HCT116 (cell line): ENCODE results near the gene PLA2G4C. TPM values are rescaled to one million over a fixed set of nuclear protein-coding genes. Genes with fewer than 3 reads are reported as not detected.

ENCODE experiments used
- ATAC-seq: fragments of 200-7000 bp; cut with Tn5 transposase; 2 replicates; pipeline ENCODE4 v1.9.1; 2020; ENCODE audit warnings: mild to moderate bottlenecking, moderate library complexity
- BruUV-seq: library from RNA; stranded (reverse); fragments of 400-500 nt; replicated peaks from 2 replicates; lab custom pipeline; 2021; lab: Mats Ljungman, UMichigan
- CTCF ChIA-PET: fragments of 300-600 bp; sonication (Branson Sonifier 250); formaldehyde crosslinking; loops from one replicate; lab custom pipeline; 2021; ENCODE audit warnings: antibody characterized with exemption; lab: Charles Lee
- POLR2A ChIA-PET: fragments of 300-600, 350-600 bp; sonication (Branson Sonifier 250); formaldehyde crosslinking; loops from one replicate; lab custom pipeline; 2021; ENCODE audit warnings: antibody characterized with exemption; lab: Charles Lee
- RAD21 ChIA-PET, 2 experiments: fragments of 300-600 bp; sonication (Branson Sonifier 250); formaldehyde crosslinking; loops; one replicate each; lab custom pipeline; 2023; ENCODE audit warnings: low total read pairs in 2 of 2; ENCODE audit not compliant: uncharacterized antibody in 2 of 2, unreplicated experiment in 2 of 2, low non-redundant PET in 1 of 2; lab: Charles Lee
- DNase-seq: peaks from one replicate; pipeline ENCODE4 v3.0.0-alpha.2; 2010; ENCODE audit warnings: low read depth, low spot score
- H2AFZ ChIP-seq: fragments of 200-600 bp; shearing (Covaris generic), sonication (generic); 2 replicates; pipeline ENCODE4 v1.6.1; 2017; ENCODE audit warnings: low read depth, mixed run types, mixed read lengths, antibody characterized with exemption, low read length; ENCODE audit not compliant: poor library complexity, severe bottlenecking
- H3K27ac ChIP-seq: 2 replicates; pipeline ENCODE4 v1.5.1; 2012; ENCODE audit warnings: low read depth, low read length
- H3K27me3 ChIP-seq: fragments of 200-600 bp; sonication (generic); 2 replicates; pipeline ENCODE4 v1.6.1; 2016; ENCODE audit warnings: mixed run types, low read length, mixed read lengths; ENCODE audit not compliant: insufficient read depth
- H3K36me3 ChIP-seq, 2 experiments: fragments of 200-500 bp in 1 of 2; fragments of 200-600 bp in 1 of 2; sonication (Bioruptor generic) in 1 of 2; sonication (generic) in 1 of 2; 2 replicates each; pipeline versions ENCODE4 v1.5.1 to v1.6.1; 2014 to 2016; ENCODE audit warnings: low read length in 2 of 2, inconsistent platforms in 1 of 2, mixed read lengths in 1 of 2, mixed run types in 1 of 2; ENCODE audit not compliant: insufficient read depth in 2 of 2, control insufficient read depth in 1 of 2
- H3K4me1 ChIP-seq, 2 experiments: fragments of 200-600 bp in 1 of 2; sonication (generic) in 1 of 2; 2 replicates each; pipeline versions ENCODE4 v1.5.1 to v1.6.1; 2012 to 2017; ENCODE audit warnings: low read length in 2 of 2, inconsistent platforms in 1 of 2, mild to moderate bottlenecking in 1 of 2, mixed read lengths in 1 of 2, mixed run types in 1 of 2, moderate library complexity in 1 of 2; ENCODE audit not compliant: insufficient read depth in 2 of 2, control insufficient read depth in 1 of 2
- H3K4me2 ChIP-seq: fragments of 200-600 bp; sonication (generic); 2 replicates; pipeline ENCODE4 v1.6.1; 2017; ENCODE audit warnings: mixed run types, low read length, mixed read lengths
- H3K4me3 ChIP-seq, 2 experiments: fragments of 200-600 bp in 1 of 2; sonication (generic) in 1 of 2; replicated peaks in 1 of 2; 2 replicates each; pipeline ENCODE4 v1.5.1; 2011 to 2016; ENCODE audit warnings: low read length in 2 of 2, control low read depth in 1 of 2, low read depth in 1 of 2, mild to moderate bottlenecking in 1 of 2, mixed read lengths in 1 of 2, mixed run types in 1 of 2
- H3K79me2 ChIP-seq: fragments of 200-600 bp; sonication (generic); 2 replicates; pipeline ENCODE4 v1.6.1; 2017; ENCODE audit warnings: mild to moderate bottlenecking, mixed run types, low read length, moderate library complexity, mixed read lengths; ENCODE audit not compliant: insufficient read depth
- H3K9ac ChIP-seq: fragments of 200-600 bp; sonication (generic); 2 replicates; pipeline ENCODE4 v1.6.1; 2016; ENCODE audit warnings: low read length, mixed read lengths
- H3K9me2 ChIP-seq: fragments of 200-600 bp; sonication (generic), shearing (Covaris generic); 2 replicates; pipeline ENCODE4 v1.6.1; 2017; ENCODE audit warnings: mixed run types, mild to moderate bottlenecking, moderate library complexity; ENCODE audit not compliant: insufficient read depth
- H3K9me3 ChIP-seq, 2 experiments: fragments of 200-500 bp in 1 of 2; fragments of 200-600 bp in 1 of 2; sonication (Bioruptor generic) in 1 of 2; sonication (generic) in 1 of 2; 2 replicates each; pipeline ENCODE4 v1.6.1; 2014 to 2017; ENCODE audit warnings: low read length in 2 of 2, mixed read lengths in 2 of 2, inconsistent platforms in 1 of 2, low read depth in 1 of 2, mild to moderate bottlenecking in 1 of 2, mixed run types in 1 of 2, moderate library complexity in 1 of 2; ENCODE audit not compliant: control insufficient read depth in 1 of 2, insufficient read depth in 1 of 2
- H4K20me1 ChIP-seq: fragments of 200-600 bp; sonication (generic), shearing (Covaris generic); 2 replicates; pipeline ENCODE4 v1.6.1; 2017; ENCODE audit warnings: mixed run types, mild to moderate bottlenecking, moderate library complexity; ENCODE audit not compliant: insufficient read depth
- ATF3 ChIP-seq: IDR thresholded peaks from 2 replicates; pipeline ENCODE4 v1.6.1; 2012
- CBX3 ChIP-seq: IDR thresholded peaks from 2 replicates; pipeline ENCODE4 v1.6.1; 2012; ENCODE audit warnings: low read depth
- CEBPB ChIP-seq: IDR thresholded peaks from 2 replicates; pipeline ENCODE4 v1.6.1; 2012; ENCODE audit warnings: low read depth
- CTCF ChIP-seq, 3 experiments: fragments of 200-600 bp in 1 of 3; sonication (generic) in 1 of 3; IDR thresholded peaks in 2 of 3; conservative IDR thresholded peaks in 1 of 3; 2 replicates each; pipeline ENCODE4 v1.5.1; 2012 to 2017; ENCODE audit warnings: low read depth in 2 of 3, low read length in 2 of 3, antibody characterized with exemption in 1 of 3, borderline replicate concordance in 1 of 3, control low read depth in 1 of 3, mild to moderate bottlenecking in 1 of 3, mixed read lengths in 1 of 3, mixed run types in 1 of 3, moderate library complexity in 1 of 3; ENCODE audit not compliant: insufficient read depth in 1 of 3
- EGR1 ChIP-seq: IDR thresholded peaks from 2 replicates; pipeline ENCODE4 v1.6.1; 2012; ENCODE audit warnings: low read depth
- FOSL1 ChIP-seq: IDR thresholded peaks from 2 replicates; pipeline ENCODE4 v1.6.1; 2012; ENCODE audit warnings: low read depth
- JUND ChIP-seq: IDR thresholded peaks from 2 replicates; pipeline ENCODE4 v1.6.1; 2012
- POLR2A ChIP-seq: IDR thresholded peaks from 2 replicates; pipeline ENCODE4 v1.7.0; 2011; ENCODE audit warnings: borderline replicate concordance; ENCODE audit not compliant: insufficient read depth, insufficient read length; ENCODE audit errors: extremely low read depth
- POLR2AphosphoS5 ChIP-seq: IDR thresholded peaks from 2 replicates; pipeline ENCODE4 v1.6.1; 2011; ENCODE audit warnings: mild to moderate bottlenecking, low read depth, low read length, moderate library complexity
- SIN3A ChIP-seq: IDR thresholded peaks from 2 replicates; pipeline ENCODE4 v1.6.1; 2012; ENCODE audit warnings: low read depth
- SP1 ChIP-seq: IDR thresholded peaks from 2 replicates; pipeline ENCODE4 v1.6.1; 2012; ENCODE audit warnings: low read depth
- SRF ChIP-seq: IDR thresholded peaks from 2 replicates; pipeline ENCODE4 v1.6.1; 2012; ENCODE audit warnings: low read depth
- TCF7L2 ChIP-seq: IDR thresholded peaks from 2 replicates; pipeline ENCODE4 v1.7.0; 2011; ENCODE audit warnings: borderline replicate concordance, inconsistent platforms; ENCODE audit not compliant: insufficient read depth, insufficient read length; ENCODE audit errors: extremely low read depth
- YY1 ChIP-seq: IDR thresholded peaks from 2 replicates; pipeline ENCODE4 v1.6.1; 2011; ENCODE audit warnings: low read length, low read depth, moderate library complexity, mild to moderate bottlenecking; ENCODE audit not compliant: insufficient replicate concordance; ENCODE audit errors: extremely low read depth
- ZFX ChIP-seq: fragments of 450-650 bp; IDR thresholded peaks from 2 replicates; pipeline ENCODE4 v1.6.1; 2017
- ZNF274 ChIP-seq: fragments of 200-500 bp; sonication (Bioruptor generic); IDR thresholded peaks from 2 replicates; pipeline ENCODE4 v1.6.1; 2014; ENCODE audit warnings: mild to moderate bottlenecking, low read depth, low read length, inconsistent platforms
- intact Hi-C: fragments of 100-400 bp; cut with micrococcal nuclease; formaldehyde crosslinking; loops from 2 replicates; pipeline ENCODE4 v1.10.0; 2022
- total RNA-seq: library from RNA; stranded (reverse); gene quantifications from one replicate; pipeline ENCODE4 v1.2.1, GENCODE V29; 2021; ENCODE audit not compliant: unreplicated experiment
- TF ChIP-seq, protein P1 (sequence below): IDR thresholded peaks from 2 replicates; pipeline ENCODE4 v1.6.1; 2012

PLA2G4C gene
- total RNA-seq, 1 experiment from 2014 or later = 1.7 TPM

DNA sequence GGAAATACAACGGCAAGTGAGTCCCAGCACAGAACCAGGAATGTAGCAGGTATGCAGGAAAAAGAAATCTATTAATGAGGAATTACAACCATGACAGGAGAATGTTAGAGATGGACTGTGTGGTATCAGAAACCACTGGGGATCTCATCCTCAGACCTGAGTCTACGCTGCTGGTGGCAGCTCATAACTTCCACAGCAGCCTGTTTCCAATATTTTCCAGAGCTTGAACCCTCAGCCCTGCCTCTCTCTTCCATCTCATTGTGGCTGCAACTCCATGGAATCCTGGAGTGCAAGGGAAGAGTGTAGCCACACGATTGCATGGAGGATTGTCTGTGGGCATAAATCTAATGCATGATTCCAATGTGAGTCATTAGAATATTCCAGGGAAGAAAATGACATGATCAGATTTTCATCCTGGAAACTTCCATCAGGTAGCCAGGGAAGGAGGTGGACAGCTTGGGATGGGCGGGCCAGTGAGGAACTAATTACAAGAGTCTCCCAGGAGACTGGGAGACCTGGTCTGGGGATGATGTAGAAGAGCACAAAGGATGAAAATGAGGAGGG, 14.9 kb downstream of the PLA2G4C start:
- intact Hi-C loops = no loop called here
- no peak for ATAC-seq

More for the DNA sequence above, 14.9 kb downstream of the PLA2G4C start:
- DNase-seq = no peak
- no TSS peak for BruUV-seq
- Histone ChIP-seq H3K4me1 (peaks cover 7 to 8% of the 10 kb centered on the region in 2 experiments; a peak in 2 of 4 replicates), H3K27ac (no peak overlapping the region), H4K20me1 (no peaks in the 10 kb centered on the region), H3K4me3 (no peak overlapping the region), H3K79me2 (no peaks in the 10 kb centered on the region), H3K9ac (no peak overlapping the region), H3K4me2 (no peak overlapping the region), H3K9me3 (peaks cover 0 to 4% of the 10 kb centered on the region in 2 experiments; a peak in 2 of 4 replicates), H3K9me2 (no peaks in the 10 kb centered on the region), H3K27me3 (no peaks in the 10 kb centered on the region), H2AFZ (no peak overlapping the region), H3K36me3 (no peaks in the 10 kb centered on the region)
- ChIA-PET CTCF (no interaction called here), RAD21 (no interaction called here), POLR2A (no interaction called here)
- TF ChIP-seq CTCF (IDR thresholded peaks at IDR 0.05 in 2 of 3, conservative IDR thresholded peaks at IDR 0.05 in 1 of 3; ENCODE audit: borderline replicate concordance in 1 of 3, insufficient read depth in 1 of 3, low read depth in 2 of 3, low read length in 2 of 3) (no peak), ZNF274 (no peak), POLR2A (no peak), YY1 (no peak), SRF (no peak), SP1 (no peak), TCF7L2 (no peak), POLR2AphosphoS5 (no peak), JUND (no peak), CEBPB (no peak), ATF3 (no peak), SIN3A (no peak), FOSL1 (no peak), EGR1 (no peak), ZFX (no peak), CBX3 (no peak)
- TF ChIP-seq, protein P1, sequence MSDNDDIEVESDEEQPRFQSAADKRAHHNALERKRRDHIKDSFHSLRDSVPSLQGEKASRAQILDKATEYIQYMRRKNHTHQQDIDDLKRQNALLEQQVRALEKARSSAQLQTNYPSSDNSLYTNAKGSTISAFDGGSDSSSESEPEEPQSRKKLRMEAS = no peak
